HCT116 (cell line): Measurements from ENCODE around the gene PRND. TPM values are rescaled to one million over a fixed set of nuclear protein-coding genes. Genes with fewer than 3 reads are reported as not detected.

Source experiments
- ATAC-seq: fragments of 200-7000 bp; cut with Tn5 transposase; 2 replicates; pipeline ENCODE4 v1.9.1; 2020; ENCODE audit warnings: mild to moderate bottlenecking, moderate library complexity
- BruUV-seq: library from RNA; stranded (reverse); fragments of 400-500 nt; replicated peaks from 2 replicates; lab custom pipeline; 2021; lab: Mats Ljungman, UMichigan
- CTCF ChIA-PET: fragments of 300-600 bp; sonication (Branson Sonifier 250); formaldehyde crosslinking; loops from one replicate; lab custom pipeline; 2021; ENCODE audit warnings: antibody characterized with exemption; lab: Charles Lee
- POLR2A ChIA-PET: fragments of 300-600, 350-600 bp; sonication (Branson Sonifier 250); formaldehyde crosslinking; loops from one replicate; lab custom pipeline; 2021; ENCODE audit warnings: antibody characterized with exemption; lab: Charles Lee
- RAD21 ChIA-PET, 2 experiments: fragments of 300-600 bp; sonication (Branson Sonifier 250); formaldehyde crosslinking; loops; one replicate each; lab custom pipeline; 2023; ENCODE audit warnings: low total read pairs in 2 of 2; ENCODE audit not compliant: uncharacterized antibody in 2 of 2, unreplicated experiment in 2 of 2, low non-redundant PET in 1 of 2; lab: Charles Lee
- DNase-seq: peaks from one replicate; pipeline ENCODE4 v3.0.0-alpha.2; 2010; ENCODE audit warnings: low read depth, low spot score
- H2AFZ ChIP-seq: fragments of 200-600 bp; shearing (Covaris generic), sonication (generic); 2 replicates; pipeline ENCODE4 v1.6.1; 2017; ENCODE audit warnings: low read depth, mixed run types, mixed read lengths, antibody characterized with exemption, low read length; ENCODE audit not compliant: poor library complexity, severe bottlenecking
- H3K27ac ChIP-seq: 2 replicates; pipeline ENCODE4 v1.5.1; 2012; ENCODE audit warnings: low read depth, low read length
- H3K27me3 ChIP-seq: fragments of 200-600 bp; sonication (generic); 2 replicates; pipeline ENCODE4 v1.6.1; 2016; ENCODE audit warnings: mixed run types, low read length, mixed read lengths; ENCODE audit not compliant: insufficient read depth
- H3K36me3 ChIP-seq, 2 experiments: fragments of 200-500 bp in 1 of 2; fragments of 200-600 bp in 1 of 2; sonication (Bioruptor generic) in 1 of 2; sonication (generic) in 1 of 2; 2 replicates each; pipeline versions ENCODE4 v1.5.1 to v1.6.1; 2014 to 2016; ENCODE audit warnings: low read length in 2 of 2, inconsistent platforms in 1 of 2, mixed read lengths in 1 of 2, mixed run types in 1 of 2; ENCODE audit not compliant: insufficient read depth in 2 of 2, control insufficient read depth in 1 of 2
- H3K4me1 ChIP-seq, 2 experiments: fragments of 200-600 bp in 1 of 2; sonication (generic) in 1 of 2; 2 replicates each; pipeline versions ENCODE4 v1.5.1 to v1.6.1; 2012 to 2017; ENCODE audit warnings: low read length in 2 of 2, inconsistent platforms in 1 of 2, mild to moderate bottlenecking in 1 of 2, mixed read lengths in 1 of 2, mixed run types in 1 of 2, moderate library complexity in 1 of 2; ENCODE audit not compliant: insufficient read depth in 2 of 2, control insufficient read depth in 1 of 2
- H3K4me2 ChIP-seq: fragments of 200-600 bp; sonication (generic); 2 replicates; pipeline ENCODE4 v1.6.1; 2017; ENCODE audit warnings: mixed run types, low read length, mixed read lengths
- H3K4me3 ChIP-seq, 2 experiments: fragments of 200-600 bp in 1 of 2; sonication (generic) in 1 of 2; replicated peaks in 1 of 2; 2 replicates each; pipeline ENCODE4 v1.5.1; 2011 to 2016; ENCODE audit warnings: low read length in 2 of 2, control low read depth in 1 of 2, low read depth in 1 of 2, mild to moderate bottlenecking in 1 of 2, mixed read lengths in 1 of 2, mixed run types in 1 of 2
- H3K79me2 ChIP-seq: fragments of 200-600 bp; sonication (generic); 2 replicates; pipeline ENCODE4 v1.6.1; 2017; ENCODE audit warnings: mild to moderate bottlenecking, mixed run types, low read length, moderate library complexity, mixed read lengths; ENCODE audit not compliant: insufficient read depth
- H3K9ac ChIP-seq: fragments of 200-600 bp; sonication (generic); 2 replicates; pipeline ENCODE4 v1.6.1; 2016; ENCODE audit warnings: low read length, mixed read lengths
- H3K9me2 ChIP-seq: fragments of 200-600 bp; sonication (generic), shearing (Covaris generic); 2 replicates; pipeline ENCODE4 v1.6.1; 2017; ENCODE audit warnings: mixed run types, mild to moderate bottlenecking, moderate library complexity; ENCODE audit not compliant: insufficient read depth
- H3K9me3 ChIP-seq, 2 experiments: fragments of 200-500 bp in 1 of 2; fragments of 200-600 bp in 1 of 2; sonication (Bioruptor generic) in 1 of 2; sonication (generic) in 1 of 2; 2 replicates each; pipeline ENCODE4 v1.6.1; 2014 to 2017; ENCODE audit warnings: low read length in 2 of 2, mixed read lengths in 2 of 2, inconsistent platforms in 1 of 2, low read depth in 1 of 2, mild to moderate bottlenecking in 1 of 2, mixed run types in 1 of 2, moderate library complexity in 1 of 2; ENCODE audit not compliant: control insufficient read depth in 1 of 2, insufficient read depth in 1 of 2
- H4K20me1 ChIP-seq: fragments of 200-600 bp; sonication (generic), shearing (Covaris generic); 2 replicates; pipeline ENCODE4 v1.6.1; 2017; ENCODE audit warnings: mixed run types, mild to moderate bottlenecking, moderate library complexity; ENCODE audit not compliant: insufficient read depth
- CEBPB ChIP-seq: IDR thresholded peaks from 2 replicates; pipeline ENCODE4 v1.6.1; 2012; ENCODE audit warnings: low read depth
- EGR1 ChIP-seq: IDR thresholded peaks from 2 replicates; pipeline ENCODE4 v1.6.1; 2012; ENCODE audit warnings: low read depth
- EZH2phosphoT487 ChIP-seq: fragments of 200-600 bp; IDR thresholded peaks from 2 replicates; pipeline ENCODE4 v1.6.1; 2018; ENCODE audit warnings: antibody characterized with exemption, borderline replicate concordance
- POLR2A ChIP-seq: IDR thresholded peaks from 2 replicates; pipeline ENCODE4 v1.7.0; 2011; ENCODE audit warnings: borderline replicate concordance; ENCODE audit not compliant: insufficient read depth, insufficient read length; ENCODE audit errors: extremely low read depth
- POLR2AphosphoS5 ChIP-seq: IDR thresholded peaks from 2 replicates; pipeline ENCODE4 v1.6.1; 2011; ENCODE audit warnings: mild to moderate bottlenecking, low read depth, low read length, moderate library complexity
- RAD21 ChIP-seq: IDR thresholded peaks from 2 replicates; pipeline ENCODE4 v1.6.1; 2012; ENCODE audit warnings: low read depth, mild to moderate bottlenecking
- SIN3A ChIP-seq: IDR thresholded peaks from 2 replicates; pipeline ENCODE4 v1.6.1; 2012; ENCODE audit warnings: low read depth
- SP1 ChIP-seq: IDR thresholded peaks from 2 replicates; pipeline ENCODE4 v1.6.1; 2012; ENCODE audit warnings: low read depth
- ZFX ChIP-seq: fragments of 450-650 bp; IDR thresholded peaks from 2 replicates; pipeline ENCODE4 v1.6.1; 2017
- intact Hi-C: fragments of 100-400 bp; cut with micrococcal nuclease; formaldehyde crosslinking; loops from 2 replicates; pipeline ENCODE4 v1.10.0; 2022
- total RNA-seq: library from RNA; stranded (reverse); gene quantifications from one replicate; pipeline ENCODE4 v1.2.1, GENCODE V29; 2021; ENCODE audit not compliant: unreplicated experiment
- TF ChIP-seq, protein P1 (sequence below): IDR thresholded peaks from 2 replicates; pipeline ENCODE4 v1.6.1; 2012
- TF ChIP-seq, protein P2 (sequence below): IDR thresholded peaks from 2 replicates; pipeline ENCODE4 v1.6.1; 2012

The PRND gene
- total RNA-seq, 1 experiment from 2014 or later = not detected

DNA sequence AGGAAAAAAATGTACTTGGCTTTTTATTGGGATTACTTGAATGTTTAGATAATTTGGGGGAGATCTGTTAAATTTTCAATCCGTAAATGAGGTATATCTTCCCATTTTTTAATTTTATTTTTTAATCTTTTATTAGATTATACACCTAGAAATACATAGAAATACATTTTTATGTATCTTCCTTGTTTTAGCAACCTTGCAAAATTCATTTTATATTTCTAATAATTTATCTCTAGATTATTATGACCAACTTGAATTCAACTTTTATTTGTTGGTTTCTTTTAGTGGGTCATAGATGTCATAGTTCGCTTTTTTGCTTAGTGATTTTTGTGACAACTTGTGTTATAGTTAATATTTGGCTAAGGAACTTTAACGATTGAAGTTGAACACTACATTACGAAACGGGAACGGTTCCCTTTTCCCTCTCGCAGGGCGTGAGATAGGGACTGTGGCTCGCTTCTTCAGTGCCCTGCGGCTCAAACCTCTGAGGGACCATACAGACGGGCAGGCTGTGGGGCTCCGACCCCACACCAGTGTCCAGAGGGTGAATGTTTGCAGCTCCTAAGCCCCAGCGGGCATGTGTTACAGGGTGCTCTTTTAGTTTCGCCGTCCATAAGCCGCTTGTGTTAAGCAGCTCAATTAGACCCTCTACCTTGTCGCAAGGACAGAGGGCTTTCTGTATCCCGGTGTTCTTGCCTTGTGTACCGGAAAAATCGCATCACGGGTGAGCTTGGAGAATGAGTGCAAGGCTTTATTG is 53.8 kb downstream of the PRND start (continued):
- TF ChIP-seq EGR1 (no peak), SIN3A (no peak), POLR2AphosphoS5 (no peak), RAD21 (no peak), ZFX (no peak), POLR2A (no peak), CEBPB (no peak)
- TF ChIP-seq, protein P1, sequence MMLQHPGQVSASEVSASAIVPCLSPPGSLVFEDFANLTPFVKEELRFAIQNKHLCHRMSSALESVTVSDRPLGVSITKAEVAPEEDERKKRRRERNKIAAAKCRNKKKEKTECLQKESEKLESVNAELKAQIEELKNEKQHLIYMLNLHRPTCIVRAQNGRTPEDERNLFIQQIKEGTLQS = no peak

DNA sequence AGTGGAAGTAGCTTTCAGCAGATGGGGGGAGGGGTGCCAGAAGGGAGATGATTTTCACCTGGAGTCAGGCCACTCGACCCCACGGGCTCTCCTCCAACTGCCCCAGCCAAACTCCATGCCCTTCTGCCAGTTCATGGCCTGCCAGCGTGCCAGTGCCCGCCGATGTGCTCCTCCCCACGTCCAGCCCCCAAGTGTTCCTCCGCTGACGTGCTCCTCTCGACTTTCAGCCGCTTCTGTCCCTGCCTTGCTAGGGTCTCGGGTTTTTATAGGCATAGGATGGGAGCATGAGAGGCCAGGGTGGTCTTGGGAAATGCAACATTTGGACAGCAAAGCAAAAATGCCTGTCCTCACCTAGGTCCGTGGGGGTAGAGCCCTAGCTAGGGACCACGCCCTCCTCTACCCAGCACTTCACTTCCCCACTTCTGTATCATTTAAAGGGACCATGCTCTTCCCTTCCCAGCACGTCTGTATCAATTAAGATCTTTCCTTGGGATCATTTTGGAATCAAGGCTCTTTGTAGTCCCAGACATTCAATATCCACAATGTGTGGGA is 54.4 kb downstream of the PRND start:
- H3K27ac ChIP-seq = no peak overlapping the region
- no peaks in the 10 kb centered on the region for H4K20me1 ChIP-seq
- ChIA-PET CTCF (no interaction called here), RAD21 (no interaction called here), POLR2A (no interaction called here)
- ATAC-seq = no peak
- DNase-seq = no peak
- intact Hi-C loops = no loop called here
- no peaks in the 10 kb centered on the region for H3K27me3 ChIP-seq
- TF ChIP-seq ZFX (no peak), EZH2phosphoT487 (no peak), SP1 (no peak)
- TF ChIP-seq, protein P2, sequence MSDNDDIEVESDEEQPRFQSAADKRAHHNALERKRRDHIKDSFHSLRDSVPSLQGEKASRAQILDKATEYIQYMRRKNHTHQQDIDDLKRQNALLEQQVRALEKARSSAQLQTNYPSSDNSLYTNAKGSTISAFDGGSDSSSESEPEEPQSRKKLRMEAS = no peak
- H3K9me3 ChIP-seq = peaks cover 5 to 6% of the 10 kb centered on the region in 2 experiments; a peak in 2 of 4 replicates
- H3K9ac ChIP-seq = no peak overlapping the region
- no TSS peak for BruUV-seq
- no peak overlapping the region for H2AFZ ChIP-seq
- no peak overlapping the region for H3K4me3 ChIP-seq
- H3K79me2 ChIP-seq = no peaks in the 10 kb centered on the region
- no peaks in the 10 kb centered on the region for H3K9me2 ChIP-seq
- H3K4me2 ChIP-seq = no peak overlapping the region
- no peaks in the 10 kb centered on the region for H3K4me1 ChIP-seq
- H3K36me3 ChIP-seq = no peaks in the 10 kb centered on the region

Other genes with a start within 250 kb of the PRND start
- gene PRNP, start 35.5 kb upstream of the PRND start, total RNA-seq = 93.9 TPM
- 4.3 TPM for gene RASSF2, start 101.7 kb downstream of the PRND start, total RNA-seq